ENCODE data around the gene ABHD11.
A peak's percentile ranks its signal among the peaks of the same experiment; 100 is the strongest.
"Not testable (repeated sequence)": the region's sequence is repeated elsewhere in the genome, so short reads cannot be mapped to it uniquely, and the experiment has no call there.

Gene ABHD11

GRCh38 chr7:73718905-73719805 is 19.4 kb downstream of the ABHD11 start, which contains the start of gene STX1A:
TSS of gene STX1A (minus strand) at chr7:73719669. CDS start at chr7:73719631, 38 bp downstream.
- DNase-seq (ENCODE audit: low read depth): peak; percentile 41

GRCh38 chr7:73718438-73718881 is 20.1 kb downstream of the ABHD11 start:
- DNase-seq (ENCODE audit: low read depth): no peak

- peak; percentile 81 for DNase-seq (ENCODE audit: low read depth)
Measured at GRCh38 chr7:73717991-73718405, 20.6 kb downstream of the ABHD11 start.

GRCh38 chr7:73717025-73717807 is 21.4 kb downstream of the ABHD11 start:
- no peak for DNase-seq (ENCODE audit: low read depth)

- DNase-seq (ENCODE audit: low read depth): no peak
Measured at GRCh38 chr7:73716318-73716890, 22.2 kb downstream of the ABHD11 start.

- DNase-seq (ENCODE audit: low read depth): peak; percentile 92
Measured at GRCh38 chr7:73715648-73716317, 22.8 kb downstream of the ABHD11 start.

- DNase-seq (ENCODE audit: low read depth): not testable (repeated sequence)
Measured at GRCh38 chr7:73713319-73713718, 25.3 kb downstream of the ABHD11 start.

GRCh38 chr7:73712773-73713172 is 25.8 kb downstream of the ABHD11 start:
- DNase-seq (ENCODE audit: low read depth): no peak

- no peak for DNase-seq (ENCODE audit: low read depth)
Measured at GRCh38 chr7:73708961-73709549, 29.5 kb downstream of the ABHD11 start.

GRCh38 chr7:73707045-73707631 is 31.5 kb downstream of the ABHD11 start:
- no peak for DNase-seq (ENCODE audit: low read depth)

- no peak for DNase-seq (ENCODE audit: low read depth)
Measured at GRCh38 chr7:73706126-73707044, 32.2 kb downstream of the ABHD11 start.

- no peak for DNase-seq (ENCODE audit: low read depth)
Measured at GRCh38 chr7:73705551-73705920, 33.1 kb downstream of the ABHD11 start.

GRCh38 chr7:73704640-73705550 is 33.7 kb downstream of the ABHD11 start:
- DNase-seq (ENCODE audit: low read depth): peak; percentile 37

- DNase-seq (ENCODE audit: low read depth): peak; percentile 52
Measured at GRCh38 chr7:73703757-73704639, 34.6 kb downstream of the ABHD11 start.

- no peak for DNase-seq (ENCODE audit: low read depth)
Measured at GRCh38 chr7:73703225-73703624, 35.4 kb downstream of the ABHD11 start.

- no peak for DNase-seq (ENCODE audit: low read depth)
Measured at GRCh38 chr7:73702665-73703064, 35.9 kb downstream of the ABHD11 start.

- DNase-seq (ENCODE audit: low read depth): no peak
Measured at GRCh38 chr7:73702226-73702625, 36.4 kb downstream of the ABHD11 start.
